PC-3 (cell line): ENCODE results near the gene ANP32A.

Source experiments
- EZH2 ChIP-seq: fragments of 300-600 bp; sonication (generic); IDR thresholded peaks from one replicate; pipeline ENCODE4 v1.6.1; 2017; ENCODE audit warnings: antibody characterized with exemption, mild to moderate bottlenecking, low read length; ENCODE audit not compliant: unreplicated experiment
- EZH2phosphoT487 ChIP-seq: fragments of 300-600 bp; sonication (generic); IDR thresholded peaks from 2 replicates; pipeline ENCODE4 v1.6.1; 2018; ENCODE audit warnings: mild to moderate bottlenecking, antibody characterized with exemption, low read length, borderline replicate concordance
- TF ChIP-seq, protein P1 (sequence below): fragments of 300-600 bp; sonication (generic); conservative IDR thresholded peaks from 2 replicates; pipeline ENCODE4 v1.5.1; 2017; ENCODE audit warnings: antibody characterized with exemption, low read depth, mild to moderate bottlenecking, low read length

DNA sequence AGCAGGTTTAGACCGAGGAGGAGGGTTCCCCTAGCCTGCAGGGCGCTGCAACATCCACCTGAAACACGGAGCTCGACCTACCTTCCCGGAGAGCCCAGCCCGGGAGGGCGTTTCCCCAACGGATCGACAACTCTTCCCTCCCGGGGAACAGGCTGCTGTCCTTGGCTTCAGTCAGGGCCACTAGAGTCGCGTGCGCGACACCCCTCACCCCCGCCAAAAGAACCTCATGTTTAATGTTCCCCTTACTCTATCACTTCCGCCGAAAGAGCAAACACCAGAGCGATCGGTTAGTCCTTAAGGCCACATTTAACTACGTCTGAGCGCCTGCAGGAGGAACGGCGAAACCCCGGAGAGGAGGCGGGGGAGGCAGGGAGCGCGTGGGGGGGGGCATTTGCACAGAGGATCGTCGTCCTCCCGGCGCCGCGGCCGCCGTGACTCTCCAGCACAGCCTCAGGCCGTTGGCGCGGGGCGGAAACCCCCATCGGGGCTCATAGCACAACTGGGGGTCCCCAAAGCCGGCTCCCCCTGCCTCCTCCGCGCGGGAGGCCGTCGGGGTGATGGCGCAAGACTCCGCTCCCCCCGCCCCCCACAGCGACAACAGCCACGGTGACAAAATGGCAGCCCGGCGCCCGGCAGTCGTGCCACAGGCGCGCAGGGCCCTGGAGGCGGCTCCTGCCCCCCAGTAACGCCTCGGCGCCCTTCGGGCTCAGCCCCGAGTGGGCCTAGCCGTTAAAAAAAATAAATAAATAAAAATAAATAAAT lies 3.2 kb downstream of the ANP32A start:
- TF ChIP-seq, protein P1, sequence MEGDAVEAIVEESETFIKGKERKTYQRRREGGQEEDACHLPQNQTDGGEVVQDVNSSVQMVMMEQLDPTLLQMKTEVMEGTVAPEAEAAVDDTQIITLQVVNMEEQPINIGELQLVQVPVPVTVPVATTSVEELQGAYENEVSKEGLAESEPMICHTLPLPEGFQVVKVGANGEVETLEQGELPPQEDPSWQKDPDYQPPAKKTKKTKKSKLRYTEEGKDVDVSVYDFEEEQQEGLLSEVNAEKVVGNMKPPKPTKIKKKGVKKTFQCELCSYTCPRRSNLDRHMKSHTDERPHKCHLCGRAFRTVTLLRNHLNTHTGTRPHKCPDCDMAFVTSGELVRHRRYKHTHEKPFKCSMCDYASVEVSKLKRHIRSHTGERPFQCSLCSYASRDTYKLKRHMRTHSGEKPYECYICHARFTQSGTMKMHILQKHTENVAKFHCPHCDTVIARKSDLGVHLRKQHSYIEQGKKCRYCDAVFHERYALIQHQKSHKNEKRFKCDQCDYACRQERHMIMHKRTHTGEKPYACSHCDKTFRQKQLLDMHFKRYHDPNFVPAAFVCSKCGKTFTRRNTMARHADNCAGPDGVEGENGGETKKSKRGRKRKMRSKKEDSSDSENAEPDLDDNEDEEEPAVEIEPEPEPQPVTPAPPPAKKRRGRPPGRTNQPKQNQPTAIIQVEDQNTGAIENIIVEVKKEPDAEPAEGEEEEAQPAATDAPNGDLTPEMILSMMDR: no peak
- TF ChIP-seq EZH2: no peak
- no peak for TF ChIP-seq EZH2phosphoT487
